Measurements from ENCODE around the gene GJD2.

Gene GJD2

GRCh38 chr15:34773013-34773412, 18.2 kb upstream of the GJD2 start:
- no peak for DNase-seq (ENCODE audit: low read depth in 2 of 2)

- DNase-seq (ENCODE audit: low read depth in 2 of 2), result no peak
Measured at GRCh38 chr15:34772312-34772711, 17.5 kb upstream of the GJD2 start.

- DNase-seq (ENCODE audit: low read depth in 2 of 2), result no peak
Measured at GRCh38 chr15:34769711-34770110, 14.9 kb upstream of the GJD2 start.

- DNase-seq (ENCODE audit: low read depth in 2 of 2), result no peak
Measured at GRCh38 chr15:34768530-34768929, 13.7 kb upstream of the GJD2 start.

GRCh38 chr15:34765741-34766140, 10.9 kb upstream of the GJD2 start:
- DNase-seq (ENCODE audit: low read depth in 2 of 2), result no peak

- DNase-seq (ENCODE audit: low read depth in 2 of 2), result no peak
Measured at GRCh38 chr15:34760909-34761308, 6.1 kb upstream of the GJD2 start.

- no peak for DNase-seq (ENCODE audit: low read depth in 2 of 2)
Measured at GRCh38 chr15:34759992-34760391, 5.2 kb upstream of the GJD2 start.

GRCh38 chr15:34759347-34759746, 4.5 kb upstream of the GJD2 start:
- no peak for DNase-seq (ENCODE audit: low read depth in 2 of 2)

GRCh38 chr15:34757262-34757661, 2.5 kb upstream of the GJD2 start:
- no peak for DNase-seq (ENCODE audit: low read depth in 2 of 2)

GRCh38 chr15:34755419-34755773, 598 bp upstream of the GJD2 start:
- DNase-seq (ENCODE audit: low read depth in 2 of 2), result no peak

GRCh38 chr15:34754171-34754601, 612 bp downstream of the GJD2 start:
- DNase-seq (ENCODE audit: low read depth in 2 of 2), result no peak

- DNase-seq (ENCODE audit: low read depth in 2 of 2), result peak; percentile 12 to 13
Measured at GRCh38 chr15:34753236-34753894, 1.4 kb downstream of the GJD2 start.

GRCh38 chr15:34749691-34750090, 5.1 kb downstream of the GJD2 start:
- DNase-seq (ENCODE audit: low read depth in 2 of 2), result no peak

GRCh38 chr15:34739346-34739745, 15.5 kb downstream of the GJD2 start:
- no peak for DNase-seq (ENCODE audit: low read depth in 2 of 2)

- DNase-seq (ENCODE audit: low read depth in 2 of 2), result no peak
Measured at GRCh38 chr15:34738002-34738401, 16.8 kb downstream of the GJD2 start.

GRCh38 chr15:34737477-34737876, 17.3 kb downstream of the GJD2 start:
- no peak for DNase-seq (ENCODE audit: low read depth in 2 of 2)

GRCh38 chr15:34734303-34734702, 20.5 kb downstream of the GJD2 start:
- no peak for DNase-seq (ENCODE audit: low read depth in 2 of 2)

- no peak for DNase-seq (ENCODE audit: low read depth in 2 of 2)
Measured at GRCh38 chr15:34733621-34734020, 21.2 kb downstream of the GJD2 start.

- DNase-seq (ENCODE audit: low read depth in 2 of 2), result no peak
Measured at GRCh38 chr15:34732430-34732829, 22.4 kb downstream of the GJD2 start.

GRCh38 chr15:34730701-34731100, 24.1 kb downstream of the GJD2 start:
- no peak for DNase-seq (ENCODE audit: low read depth in 2 of 2)

GRCh38 chr15:34729886-34730285, 24.9 kb downstream of the GJD2 start:
- no peak for DNase-seq (ENCODE audit: low read depth in 2 of 2)

- DNase-seq (ENCODE audit: low read depth in 2 of 2), result no peak
Measured at GRCh38 chr15:34729056-34729455, 25.7 kb downstream of the GJD2 start.

GRCh38 chr15:34726406-34727100, 28.2 kb downstream of the GJD2 start:
- no peak for DNase-seq (ENCODE audit: low read depth in 2 of 2)

GRCh38 chr15:34725556-34725955, 29.2 kb downstream of the GJD2 start:
- DNase-seq (ENCODE audit: low read depth in 2 of 2), result no peak
